ENCODE data around the gene RFX8. TPM values are rescaled to one million over a fixed set of nuclear protein-coding genes. Genes with fewer than 3 reads are reported as not detected.

The RFX8 gene
- total RNA-seq, 2 donors from 2014 or later = 0.97 TPM; not detected in 1

- DNase-seq (ENCODE audit: low spot score) = no peak
- Histone ChIP-seq H3K27me3 (replicated peaks; ENCODE audit: insufficient read depth) (no peaks in the 10 kb centered on the region), H3K36me3 (no peaks in the 10 kb centered on the region), H3K9me3 (no peaks in the 10 kb centered on the region), H3K4me3 (no peak overlapping the region), H3K4me1 (replicated peaks) (no peaks in the 10 kb centered on the region), H3K27ac (no peak overlapping the region)
- 82% methylated on average over 3 of the region's 4 CpGs for WGBS
- TF ChIP-seq POLR2AphosphoS5 (IDR thresholded peaks at IDR 0.05) = no peak
- TF ChIP-seq, protein P1, sequence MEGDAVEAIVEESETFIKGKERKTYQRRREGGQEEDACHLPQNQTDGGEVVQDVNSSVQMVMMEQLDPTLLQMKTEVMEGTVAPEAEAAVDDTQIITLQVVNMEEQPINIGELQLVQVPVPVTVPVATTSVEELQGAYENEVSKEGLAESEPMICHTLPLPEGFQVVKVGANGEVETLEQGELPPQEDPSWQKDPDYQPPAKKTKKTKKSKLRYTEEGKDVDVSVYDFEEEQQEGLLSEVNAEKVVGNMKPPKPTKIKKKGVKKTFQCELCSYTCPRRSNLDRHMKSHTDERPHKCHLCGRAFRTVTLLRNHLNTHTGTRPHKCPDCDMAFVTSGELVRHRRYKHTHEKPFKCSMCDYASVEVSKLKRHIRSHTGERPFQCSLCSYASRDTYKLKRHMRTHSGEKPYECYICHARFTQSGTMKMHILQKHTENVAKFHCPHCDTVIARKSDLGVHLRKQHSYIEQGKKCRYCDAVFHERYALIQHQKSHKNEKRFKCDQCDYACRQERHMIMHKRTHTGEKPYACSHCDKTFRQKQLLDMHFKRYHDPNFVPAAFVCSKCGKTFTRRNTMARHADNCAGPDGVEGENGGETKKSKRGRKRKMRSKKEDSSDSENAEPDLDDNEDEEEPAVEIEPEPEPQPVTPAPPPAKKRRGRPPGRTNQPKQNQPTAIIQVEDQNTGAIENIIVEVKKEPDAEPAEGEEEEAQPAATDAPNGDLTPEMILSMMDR (IDR thresholded peaks at IDR 0.05) = no peak
- TF ChIP-seq POLR2A (IDR thresholded peaks at IDR 0.05) = no peak
- intact Hi-C loops (cut with DNase I) = no loop called here
Observed at GRCh38 chr2:101360232-101360631, 114.7 kb downstream of the RFX8 start.

- no peaks in the 10 kb centered on the region for H3K36me3 ChIP-seq
- intact Hi-C loops (cut with DNase I) = no loop called here
- TF ChIP-seq POLR2A (IDR thresholded peaks at IDR 0.05) (no peak), POLR2AphosphoS5 (IDR thresholded peaks at IDR 0.05) (no peak)
- TF ChIP-seq, protein P1 (IDR thresholded peaks at IDR 0.05) = no peak
- WGBS = 94% methylated on average over 7 of the region's 7 CpGs
- no peaks in the 10 kb centered on the region for H3K27me3 ChIP-seq (replicated peaks; ENCODE audit: insufficient read depth)
- no peaks in the 10 kb centered on the region for H3K9me3 ChIP-seq
- no peaks in the 10 kb centered on the region for H3K4me1 ChIP-seq (replicated peaks)
- no peak overlapping the region for H3K4me3 ChIP-seq
- no peak for DNase-seq (ENCODE audit: low spot score)
- H3K27ac ChIP-seq = no peak overlapping the region
Observed at GRCh38 chr2:101359410-101359954, 115.4 kb downstream of the RFX8 start.

- intact Hi-C loops (cut with DNase I) = no loop called here
- no peaks in the 10 kb centered on the region for H3K9me3 ChIP-seq
- H3K27ac ChIP-seq = no peak overlapping the region
- no peak for DNase-seq (ENCODE audit: low spot score)
- no peaks in the 10 kb centered on the region for H3K36me3 ChIP-seq
- no peak overlapping the region for H3K4me3 ChIP-seq
- H3K27me3 ChIP-seq (replicated peaks; ENCODE audit: insufficient read depth) = no peaks in the 10 kb centered on the region
- no peak for TF ChIP-seq POLR2A (IDR thresholded peaks at IDR 0.05)
- TF ChIP-seq POLR2AphosphoS5 (IDR thresholded peaks at IDR 0.05) = no peak
- TF ChIP-seq, protein P1 (IDR thresholded peaks at IDR 0.05) = no peak
- no peaks in the 10 kb centered on the region for H3K4me1 ChIP-seq (replicated peaks)
Observed at GRCh38 chr2:101357376-101357775, 117.5 kb downstream of the RFX8 start.

- no peak for TF ChIP-seq POLR2A (IDR thresholded peaks at IDR 0.05)
- no peak for TF ChIP-seq POLR2AphosphoS5 (IDR thresholded peaks at IDR 0.05)
- TF ChIP-seq, protein P1 (IDR thresholded peaks at IDR 0.05) = no peak
- DNase-seq (ENCODE audit: low spot score) = no peak
- H3K27ac ChIP-seq = no peak overlapping the region
- intact Hi-C loops (cut with DNase I) = no loop called here
- no peaks in the 10 kb centered on the region for H3K9me3 ChIP-seq
- H3K4me3 ChIP-seq = no peak overlapping the region
- H3K27me3 ChIP-seq (replicated peaks; ENCODE audit: insufficient read depth) = no peaks in the 10 kb centered on the region
- 78% methylated on average over 2 of the region's 2 CpGs for WGBS
- H3K36me3 ChIP-seq = no peaks in the 10 kb centered on the region
- no peaks in the 10 kb centered on the region for H3K4me1 ChIP-seq (replicated peaks)
Observed at GRCh38 chr2:101356521-101356920, 118.4 kb downstream of the RFX8 start.

- Histone ChIP-seq H3K4me1 (replicated peaks) (no peaks in the 10 kb centered on the region), H3K4me3 (no peak overlapping the region), H3K9me3 (no peaks in the 10 kb centered on the region), H3K36me3 (no peaks in the 10 kb centered on the region), H3K27me3 (replicated peaks; ENCODE audit: insufficient read depth) (no peaks in the 10 kb centered on the region), H3K27ac (no peak overlapping the region)
- no peak for DNase-seq (ENCODE audit: low spot score)
- TF ChIP-seq, protein P1 (IDR thresholded peaks at IDR 0.05) = no peak
- no peak for TF ChIP-seq POLR2AphosphoS5 (IDR thresholded peaks at IDR 0.05)
- intact Hi-C loops (cut with DNase I) = no loop called here
- WGBS = 85% methylated on average over 6 of the region's 6 CpGs
Observed at GRCh38 chr2:101356055-101356454, 118.9 kb downstream of the RFX8 start.
